ENCODE results near the gene TBC1D22A.
"Not testable (repeated sequence)": the region's sequence is repeated elsewhere in the genome, so short reads cannot be mapped to it uniquely, and the experiment has no call there.

Gene TBC1D22A

DNA sequence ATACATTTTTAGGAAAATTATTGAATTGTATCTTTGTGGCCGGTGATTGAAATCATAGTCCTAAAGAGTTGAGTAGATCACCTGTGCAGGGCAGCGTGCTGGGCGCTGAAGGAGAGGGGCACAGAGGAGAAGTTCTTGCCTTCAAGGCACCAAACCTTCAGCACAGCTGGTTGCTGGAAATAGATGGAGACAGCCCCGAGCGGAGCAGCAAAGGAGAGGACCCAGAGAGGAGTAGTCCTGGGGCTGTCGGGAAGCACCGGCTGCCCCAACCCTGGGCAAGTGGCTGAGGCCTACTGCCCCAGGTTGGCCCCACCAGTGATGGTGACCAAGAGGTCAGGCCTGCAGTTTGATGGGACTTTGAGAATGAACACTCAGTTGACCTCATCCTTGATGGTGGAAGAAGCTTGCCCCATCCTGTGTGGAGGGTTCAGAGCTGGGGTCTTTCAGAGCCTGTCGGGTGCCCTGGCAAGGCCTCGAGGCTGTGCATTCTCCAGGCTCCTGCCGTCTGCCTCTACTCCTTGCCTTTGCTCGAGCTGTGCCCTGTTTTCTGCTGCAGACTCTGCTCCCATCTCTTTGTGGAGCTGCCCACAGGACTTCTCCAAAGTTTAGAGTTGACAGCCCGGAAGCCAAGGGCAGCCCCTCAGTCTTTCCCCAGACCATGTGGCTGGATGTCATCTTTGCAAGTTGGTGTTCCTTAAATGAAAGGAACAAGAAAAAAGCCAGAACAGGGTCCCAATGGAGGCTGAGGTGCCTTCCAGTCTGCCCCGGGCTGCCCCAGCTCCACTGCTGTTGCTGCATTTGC is 285.1 kb downstream of the TBC1D22A start:
- no peak for DNase-seq (ENCODE audit: low spot score)

- DNase-seq (ENCODE audit: low spot score) = no peak
These were observed 285.9 kb downstream of the TBC1D22A start for GRCh38 chr22:47048123-47049077.

DNA sequence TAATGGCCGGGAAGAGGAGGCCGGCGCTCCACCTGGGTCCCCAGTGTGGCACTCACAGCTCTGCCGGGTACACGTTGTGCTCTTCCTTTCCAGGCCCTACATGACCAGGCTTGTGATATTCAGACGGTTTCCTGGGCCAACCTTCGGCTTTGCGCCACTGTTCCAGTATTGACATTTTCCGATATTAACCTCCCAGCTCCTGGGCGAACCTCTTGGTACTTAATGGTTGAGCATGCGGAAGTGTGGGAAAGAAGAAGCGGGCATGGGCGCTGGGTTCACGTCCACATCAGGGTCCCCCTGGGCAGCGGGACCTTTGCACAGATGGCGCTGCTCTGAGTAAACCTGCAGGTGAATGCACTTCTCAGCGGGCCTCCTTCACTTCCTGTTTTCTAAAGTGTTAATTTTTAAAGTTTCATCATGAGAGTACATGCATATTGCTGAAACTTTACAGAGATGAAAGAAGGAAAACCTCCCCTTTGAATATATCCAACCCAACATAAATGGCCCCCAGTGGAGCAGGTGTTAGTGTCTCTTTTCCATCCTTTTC is 286.7 kb downstream of the TBC1D22A start:
- DNase-seq (ENCODE audit: low spot score) = no peak

DNA sequence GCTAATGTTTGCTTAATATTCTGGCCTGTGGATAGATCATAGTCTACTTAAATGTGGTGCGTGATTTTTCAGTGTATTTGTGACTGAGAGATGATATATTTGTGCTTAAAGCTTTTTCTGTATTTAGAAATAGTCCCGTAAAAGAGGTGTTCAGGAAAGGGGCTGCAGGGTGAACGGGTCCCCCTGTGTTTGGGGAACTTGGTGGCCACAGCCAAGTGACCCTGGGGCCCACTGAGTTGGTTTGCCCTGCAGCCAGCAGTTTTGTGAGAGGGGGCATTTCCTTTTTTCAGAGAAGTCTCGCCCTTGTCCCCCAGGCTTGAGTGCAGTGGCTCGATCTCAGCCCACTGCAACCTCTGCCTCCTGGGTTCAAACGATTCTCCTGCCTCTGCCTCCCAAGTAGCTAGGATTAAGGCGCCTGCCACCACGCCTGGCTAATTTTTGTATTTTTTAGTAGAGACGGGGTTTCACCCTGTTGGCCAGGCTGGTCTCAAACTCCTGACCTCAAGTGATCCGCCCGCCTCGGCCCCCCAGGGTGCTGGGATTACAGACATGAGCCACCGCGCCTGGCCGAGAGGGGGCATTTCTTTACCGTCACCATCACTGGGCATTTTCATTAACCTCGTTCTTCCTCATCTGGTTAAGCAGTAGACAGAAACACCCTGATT is 287.4 kb downstream of the TBC1D22A start:
- DNase-seq (ENCODE audit: low spot score) = not testable (repeated sequence)

DNA sequence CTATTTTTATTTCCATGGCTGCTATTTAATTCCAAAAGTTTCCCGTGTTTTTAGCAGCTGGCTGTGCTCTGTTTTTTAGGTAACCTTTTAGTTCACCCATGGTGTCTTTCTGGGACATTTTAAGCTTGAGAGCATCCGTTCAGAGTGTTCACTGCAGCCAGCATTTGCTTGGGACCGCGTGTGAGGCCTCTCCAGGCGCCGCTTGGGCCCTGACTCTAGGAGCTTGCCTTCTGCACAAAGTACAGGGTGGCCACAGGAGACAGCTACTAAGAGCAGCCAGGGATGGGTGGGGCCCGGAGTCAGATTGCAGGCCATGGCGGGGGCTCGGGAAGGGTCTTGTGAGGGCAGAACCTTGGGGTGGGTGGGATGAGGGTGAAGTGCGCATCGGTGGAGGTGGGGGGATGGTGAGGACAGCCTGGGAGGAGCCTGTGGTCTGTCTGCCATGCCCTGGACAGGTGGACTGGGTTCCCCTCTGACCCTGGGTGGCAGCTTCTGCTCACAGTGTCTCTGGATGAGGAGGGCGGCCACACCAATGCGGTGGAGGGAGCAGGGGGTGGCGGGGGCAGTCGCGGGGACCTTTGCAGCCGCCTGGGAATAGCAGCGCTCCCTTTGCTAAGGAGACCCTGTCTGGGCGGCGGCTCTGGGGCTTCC is 288.1 kb downstream of the TBC1D22A start:
- no peak for DNase-seq (ENCODE audit: low spot score)

- DNase-seq (ENCODE audit: low spot score) = no peak
These were observed 289.1 kb downstream of the TBC1D22A start for GRCh38 chr22:47051441-47052071.

- DNase-seq (ENCODE audit: low spot score) = no peak
These were observed 290.0 kb downstream of the TBC1D22A start for GRCh38 chr22:47052236-47053012.

DNA sequence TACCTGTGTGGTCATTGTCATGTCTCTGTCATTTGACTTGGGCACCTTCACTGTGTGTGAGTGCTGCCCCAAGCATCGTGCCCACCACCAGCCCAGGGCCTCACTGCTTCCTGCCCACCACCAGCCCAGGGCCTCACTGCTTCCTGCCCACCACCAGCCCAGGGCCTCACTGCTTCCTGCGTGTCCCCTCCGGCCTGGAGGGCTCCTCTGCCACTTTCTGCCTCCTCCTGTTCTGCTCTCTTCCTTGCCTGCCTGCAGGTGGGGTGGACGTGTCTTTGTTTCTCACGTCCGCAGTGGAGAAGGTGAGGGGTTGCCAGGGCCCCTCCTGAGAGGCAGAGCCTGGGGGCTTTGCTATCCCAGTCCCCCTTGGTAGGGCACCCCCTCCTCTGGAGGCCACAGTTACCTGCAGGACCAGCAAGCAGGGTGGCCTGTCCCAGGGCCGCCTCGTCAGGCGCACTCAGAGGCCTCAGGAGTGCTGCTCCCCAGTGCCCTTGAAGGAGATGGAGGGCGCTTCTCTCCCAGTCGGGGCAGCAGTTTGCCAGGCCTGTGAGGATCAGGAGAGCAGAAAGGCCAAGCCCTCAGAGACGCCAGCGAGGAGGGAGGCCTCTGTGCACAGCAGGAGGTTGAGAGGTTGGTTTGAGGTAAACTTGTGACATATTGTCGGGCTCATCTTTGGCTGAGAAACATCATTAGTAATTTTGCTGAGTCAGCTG is 290.7 kb downstream of the TBC1D22A start:
- DNase-seq (ENCODE audit: low spot score) = no peak

- peak; percentile 76 for DNase-seq (ENCODE audit: low spot score)
These were observed 291.3 kb downstream of the TBC1D22A start for GRCh38 chr22:47053726-47054141.

- DNase-seq (ENCODE audit: low spot score) = no peak
These were observed 292.0 kb downstream of the TBC1D22A start for GRCh38 chr22:47054231-47055072.

GRCh38 chr22:47055073-47055355 is 292.6 kb downstream of the TBC1D22A start:
- DNase-seq (ENCODE audit: low spot score) = no peak

DNA sequence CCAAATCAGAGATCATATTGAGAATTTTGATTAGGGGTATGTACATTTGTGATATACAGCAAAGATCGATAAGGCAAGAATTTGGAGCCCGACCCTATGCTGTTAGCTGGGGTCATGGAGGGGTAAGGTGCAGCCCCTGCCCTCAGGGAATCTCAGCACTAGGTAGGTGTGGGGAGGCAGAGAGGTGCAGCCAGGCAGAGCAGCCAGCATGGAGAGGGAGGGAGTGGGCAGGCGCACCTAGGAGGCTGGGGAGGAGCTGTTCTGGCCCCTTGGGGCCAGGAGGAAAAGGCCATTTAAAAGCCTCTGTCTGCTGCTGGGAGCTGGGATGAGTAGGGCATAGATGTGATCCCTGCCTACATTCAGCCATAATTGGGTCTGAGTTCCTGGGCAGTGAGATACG is 293.0 kb downstream of the TBC1D22A start:
- DNase-seq (ENCODE audit: low spot score) = no peak

GRCh38 chr22:47055921-47056320 is 293.5 kb downstream of the TBC1D22A start:
- DNase-seq (ENCODE audit: low spot score) = no peak

- no peak for DNase-seq (ENCODE audit: low spot score)
These were observed 293.9 kb downstream of the TBC1D22A start for GRCh38 chr22:47056361-47056760.

DNA sequence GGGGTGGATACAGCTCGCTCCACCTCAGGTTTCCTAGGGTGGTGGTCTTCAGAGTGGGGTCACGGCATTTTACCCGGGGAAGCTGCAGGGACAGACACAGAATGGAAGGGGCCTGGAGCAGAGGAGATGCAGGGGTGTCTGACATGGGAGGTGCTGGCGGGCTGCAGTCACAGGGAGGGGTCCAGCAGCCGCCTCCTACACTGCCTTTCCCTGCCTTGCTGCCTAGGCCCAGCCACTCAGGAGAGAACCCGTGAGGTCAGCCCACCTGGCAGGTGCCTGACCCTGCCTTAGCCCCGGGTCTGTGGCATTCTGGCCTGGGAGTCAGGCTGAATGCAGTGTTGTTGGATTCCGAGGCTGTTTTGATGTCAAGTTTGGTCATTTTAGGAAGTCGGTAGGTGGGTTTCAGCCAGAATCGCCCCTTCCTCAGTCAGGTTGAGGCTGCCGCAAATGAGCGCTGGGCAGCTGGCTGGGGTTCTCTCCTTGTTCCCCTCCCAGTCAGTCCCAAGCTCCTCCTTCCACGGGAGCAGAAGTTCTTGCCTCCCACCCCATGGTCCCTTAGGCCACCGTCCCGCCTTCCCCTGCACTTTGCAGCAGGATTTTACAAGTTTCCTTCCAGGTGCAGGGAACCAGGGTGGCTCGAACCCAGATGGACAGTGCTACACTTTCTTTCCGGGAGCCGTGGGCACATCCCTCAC is 294.5 kb downstream of the TBC1D22A start:
- no peak for DNase-seq (ENCODE audit: low spot score)

DNA sequence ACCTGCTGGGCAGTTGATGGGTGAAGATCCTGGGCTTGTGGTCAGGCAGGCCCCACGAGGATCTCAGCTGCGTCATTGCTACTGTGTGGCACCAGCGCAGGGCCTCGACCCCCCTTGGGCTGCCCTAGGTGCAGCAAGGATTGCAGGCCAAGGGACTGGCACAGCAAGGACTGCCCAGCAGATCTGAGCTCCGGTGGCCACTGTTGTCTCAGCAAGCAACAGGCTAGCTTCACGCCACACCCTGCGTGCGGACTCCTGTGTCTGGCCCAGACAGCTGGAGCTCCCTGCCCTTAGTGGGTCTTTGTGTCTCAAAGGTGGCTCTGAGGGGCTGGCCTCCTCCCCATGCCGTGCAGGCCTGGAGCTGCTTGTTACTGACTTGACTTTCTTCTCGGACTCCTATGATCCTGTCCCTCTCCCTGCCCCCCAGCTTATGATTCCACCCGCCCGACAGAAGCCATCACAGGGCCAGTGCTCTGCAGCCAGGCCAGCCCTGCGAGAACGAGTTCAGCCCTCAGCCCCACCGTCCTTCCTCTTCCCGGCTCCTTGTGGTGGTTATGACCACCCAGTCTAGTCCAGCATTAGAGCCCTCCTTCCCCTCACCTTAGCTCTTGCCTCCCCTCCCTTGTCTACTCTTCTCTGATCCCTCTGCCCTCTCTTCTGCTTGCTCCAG is 295.6 kb downstream of the TBC1D22A start:
- no peak for DNase-seq (ENCODE audit: low spot score)

- DNase-seq (ENCODE audit: low spot score) = no peak
These were observed 296.6 kb downstream of the TBC1D22A start for GRCh38 chr22:47059076-47059475.

GRCh38 chr22:47059701-47060161 is 297.3 kb downstream of the TBC1D22A start:
- DNase-seq (ENCODE audit: low spot score) = no peak

All from kidney capillary endothelial cell (primary cell).